ENCODE results near the gene ADGRA3. TPM values are rescaled to one million over a fixed set of nuclear protein-coding genes. Genes with fewer than 3 reads are reported as not detected.

Gene ADGRA3
- total and polyA plus RNA-seq, 7 donors: 7.4 to 32.1 (median 19.0) TPM

DNA sequence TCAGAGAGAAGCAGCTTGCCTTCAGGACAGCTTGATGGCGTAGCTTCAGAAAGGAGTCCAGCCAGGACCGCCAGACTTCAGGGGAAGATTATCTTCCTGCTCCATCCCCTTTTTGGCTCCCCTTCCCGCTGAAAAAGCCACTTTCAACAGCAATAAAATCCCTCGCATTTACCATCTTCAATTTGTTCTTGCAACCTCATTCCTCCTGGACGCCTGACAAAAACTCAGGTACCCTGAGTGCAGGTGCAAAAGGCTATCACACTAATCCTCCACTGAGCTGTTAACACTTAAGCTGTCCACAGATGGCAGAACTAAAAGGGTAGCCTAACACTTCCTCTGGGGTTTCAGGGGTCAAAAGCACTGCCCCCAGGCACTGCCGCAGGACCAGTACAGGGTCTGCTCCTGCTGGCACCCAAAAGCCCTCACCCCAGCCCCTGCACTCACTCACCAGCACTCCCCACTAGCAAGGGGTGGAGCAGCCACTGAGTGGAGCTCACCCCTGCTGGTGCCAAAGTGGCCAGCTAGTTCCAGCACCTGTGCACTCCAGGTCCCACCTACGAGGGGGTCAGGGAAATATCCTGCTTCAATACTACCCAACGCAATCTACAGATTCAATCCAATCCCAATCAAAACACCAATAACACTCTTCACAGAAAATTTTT lies 145.8 kb downstream of the ADGRA3 start:
- no peak for ATAC-seq

DNA sequence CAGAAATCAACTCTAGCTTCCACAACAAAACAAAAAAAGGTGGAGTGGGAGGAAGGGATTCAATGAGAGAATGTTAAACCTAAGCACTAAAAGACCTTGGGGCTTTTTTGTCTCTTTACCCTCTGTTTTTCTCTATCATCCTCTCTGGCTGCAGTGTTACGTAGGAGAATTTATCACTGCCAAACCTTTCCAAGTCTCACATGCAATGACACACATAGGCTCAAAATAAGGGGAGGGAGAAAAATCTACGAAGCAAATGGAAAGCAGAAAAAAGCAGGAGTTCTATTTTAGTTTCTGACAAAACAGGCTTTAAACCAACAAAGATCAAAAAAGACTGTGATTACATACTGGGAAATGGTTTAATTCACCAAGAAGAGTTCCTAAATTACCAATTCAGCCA lies 152.1 kb downstream of the ADGRA3 start:
- DNase-seq: no peak
- Histone ChIP-seq H3K27ac (no peak overlapping the region), H3K4me1 (no peaks in the 10 kb centered on the region), H3K4me3 (no peak overlapping the region), H3K9me3 (no peaks in the 10 kb centered on the region), H3K36me3 (ENCODE audit: insufficient read depth in 1 of 2, low read depth in 1 of 2) (no peaks in the 10 kb centered on the region), H3K27me3 (ENCODE audit: insufficient read depth in 3 of 3, low read length in 2 of 3) (no peaks in the 10 kb centered on the region)
- TF ChIP-seq, protein P1, sequence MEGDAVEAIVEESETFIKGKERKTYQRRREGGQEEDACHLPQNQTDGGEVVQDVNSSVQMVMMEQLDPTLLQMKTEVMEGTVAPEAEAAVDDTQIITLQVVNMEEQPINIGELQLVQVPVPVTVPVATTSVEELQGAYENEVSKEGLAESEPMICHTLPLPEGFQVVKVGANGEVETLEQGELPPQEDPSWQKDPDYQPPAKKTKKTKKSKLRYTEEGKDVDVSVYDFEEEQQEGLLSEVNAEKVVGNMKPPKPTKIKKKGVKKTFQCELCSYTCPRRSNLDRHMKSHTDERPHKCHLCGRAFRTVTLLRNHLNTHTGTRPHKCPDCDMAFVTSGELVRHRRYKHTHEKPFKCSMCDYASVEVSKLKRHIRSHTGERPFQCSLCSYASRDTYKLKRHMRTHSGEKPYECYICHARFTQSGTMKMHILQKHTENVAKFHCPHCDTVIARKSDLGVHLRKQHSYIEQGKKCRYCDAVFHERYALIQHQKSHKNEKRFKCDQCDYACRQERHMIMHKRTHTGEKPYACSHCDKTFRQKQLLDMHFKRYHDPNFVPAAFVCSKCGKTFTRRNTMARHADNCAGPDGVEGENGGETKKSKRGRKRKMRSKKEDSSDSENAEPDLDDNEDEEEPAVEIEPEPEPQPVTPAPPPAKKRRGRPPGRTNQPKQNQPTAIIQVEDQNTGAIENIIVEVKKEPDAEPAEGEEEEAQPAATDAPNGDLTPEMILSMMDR (IDR thresholded peaks at IDR 0.05): no peak
- no peak for ATAC-seq
- WGBS, 3 donors: 77 to 84% (median 77%) methylated on average over 2 of the region's 2 CpGs
- intact Hi-C loops (cut with DNase I): no loop called here

More for the DNA sequence above, 145.8 kb downstream of the ADGRA3 start:
- Histone ChIP-seq H3K4me3 (no peak overlapping the region), H3K27me3 (ENCODE audit: insufficient read depth in 3 of 3, low read length in 2 of 3) (no peaks in the 10 kb centered on the region), H3K36me3 (ENCODE audit: insufficient read depth in 1 of 2, low read depth in 1 of 2) (no peaks in the 10 kb centered on the region), H3K4me1 (no peaks in the 10 kb centered on the region), H3K27ac (no peak overlapping the region), H3K9me3 (no peaks in the 10 kb centered on the region)
- 81 to 85% (median 83%) methylated on average over 8 of the region's 8 CpGs for WGBS, 3 donors
- DNase-seq: no peak
- intact Hi-C loops (cut with DNase I): no loop called here
- TF ChIP-seq, protein P1 (IDR thresholded peaks at IDR 0.05): no peak

DNA sequence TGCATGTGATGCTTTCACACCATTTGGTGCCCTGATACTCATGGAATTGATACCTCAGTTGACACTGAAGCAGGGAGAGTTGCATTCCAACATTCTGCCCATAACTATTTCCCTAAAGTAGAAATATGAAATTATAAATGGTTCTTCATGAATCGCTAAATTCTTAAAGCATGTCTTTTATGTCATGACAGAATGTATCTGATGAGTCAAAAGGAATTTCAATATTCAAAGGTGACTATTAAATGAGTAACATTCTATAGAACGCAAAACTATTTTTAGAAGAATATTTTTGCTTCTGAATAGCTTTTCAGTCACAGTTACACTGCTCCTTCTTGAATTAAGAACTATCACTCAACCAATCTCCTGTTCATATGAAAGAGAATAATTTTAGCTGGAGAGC lies 152.8 kb downstream of the ADGRA3 start:
- no peak overlapping the region for H3K4me3 ChIP-seq
- DNase-seq (no peak), ATAC-seq (no peak)
- no peaks in the 10 kb centered on the region for H3K27me3 ChIP-seq (ENCODE audit: insufficient read depth in 3 of 3, low read length in 2 of 3)
- intact Hi-C loops (cut with DNase I): no loop called here
- H3K9me3 ChIP-seq: no peaks in the 10 kb centered on the region
- WGBS, 3 donors: 46 to 92% (median 50%) methylated on average over 2 of the region's 2 CpGs
- TF ChIP-seq, protein P1 (IDR thresholded peaks at IDR 0.05): no peak
- no peak overlapping the region for H3K27ac ChIP-seq
- H3K4me1 ChIP-seq: no peaks in the 10 kb centered on the region
- H3K36me3 ChIP-seq (ENCODE audit: insufficient read depth in 1 of 2, low read depth in 1 of 2): no peaks in the 10 kb centered on the region

DNA sequence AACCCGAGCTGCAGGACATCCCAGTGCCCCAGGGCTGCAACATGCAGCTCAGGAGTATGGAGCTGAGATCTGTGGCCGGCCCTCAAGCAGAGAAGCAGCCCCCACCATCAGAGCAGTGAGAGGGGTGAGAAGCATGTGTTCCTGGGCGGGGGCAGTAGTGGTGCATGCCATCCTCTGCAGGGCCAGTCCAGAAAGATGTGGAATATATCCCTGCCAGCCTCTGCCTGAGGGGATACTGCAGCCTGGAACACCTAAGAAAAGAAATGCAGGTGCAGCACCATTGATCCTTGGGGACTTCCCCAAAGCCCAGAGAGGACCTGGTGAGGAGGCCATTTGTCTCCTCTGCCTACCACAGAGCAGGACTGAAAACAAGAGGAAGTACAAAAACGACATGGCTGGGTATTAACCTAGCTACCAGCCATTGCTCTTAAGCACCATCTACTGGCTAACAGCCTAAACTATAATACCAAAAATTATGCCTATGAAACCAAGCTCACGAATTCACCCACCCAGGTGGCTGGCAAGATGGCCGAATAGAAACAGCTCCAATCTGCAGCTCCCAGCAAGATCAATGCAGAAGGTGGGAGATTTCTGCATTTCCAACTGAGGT lies 158.8 kb downstream of the ADGRA3 start:
- 58 to 70% (median 65%) methylated on average over 6 of the region's 6 CpGs for WGBS, 3 donors
- Histone ChIP-seq H3K9me3 (peaks cover 4% of the 10 kb centered on the region), H3K36me3 (ENCODE audit: insufficient read depth in 1 of 2, low read depth in 1 of 2) (no peaks in the 10 kb centered on the region), H3K4me3 (no peak overlapping the region), H3K27ac (no peak overlapping the region), H3K27me3 (ENCODE audit: insufficient read depth in 3 of 3, low read length in 2 of 3) (no peaks in the 10 kb centered on the region), H3K4me1 (no peaks in the 10 kb centered on the region)
- intact Hi-C loops (cut with DNase I): no loop called here
- ATAC-seq: no peak
- TF ChIP-seq, protein P1 (IDR thresholded peaks at IDR 0.05): no peak
- no peak for DNase-seq

Measured in psoas muscle (tissue), 8 donors.